Astrocyte of the cerebellum (primary cell): ENCODE results near the gene ABCF3.
A peak's percentile ranks its signal among the peaks of the same experiment; 100 is the strongest.

Experiments used
- DNase-seq: peaks from one replicate; pipeline ENCODE4 v3.0.0-alpha.2; 2011; ENCODE audit warnings: low read depth
- H3K4me3 ChIP-seq: 2 replicates; pipeline ENCODE4 v1.5.1; 2011; ENCODE audit warnings: mild to moderate bottlenecking, low read depth, low read length, moderate library complexity
- CTCF ChIP-seq: IDR thresholded peaks from 2 replicates; pipeline ENCODE4 v1.5.1; 2012; ENCODE audit warnings: low read length, low read depth, moderate library complexity, mild to moderate bottlenecking; ENCODE audit errors: missing control alignments
- in situ Hi-C: cut with HindIII; loops from 2 replicates; pipeline ENCODE4 v1.10.0; 2017; ENCODE audit warnings: low sequenced_read_pairs

The ABCF3 gene

GRCh38 chr3:184166671-184167070 lies 19.3 kb upstream of the ABCF3 start:
- TF ChIP-seq CTCF = no peak
- no peak overlapping the region for H3K4me3 ChIP-seq
- DNase-seq = no peak
- in situ Hi-C loops = no loop called here

DNA sequence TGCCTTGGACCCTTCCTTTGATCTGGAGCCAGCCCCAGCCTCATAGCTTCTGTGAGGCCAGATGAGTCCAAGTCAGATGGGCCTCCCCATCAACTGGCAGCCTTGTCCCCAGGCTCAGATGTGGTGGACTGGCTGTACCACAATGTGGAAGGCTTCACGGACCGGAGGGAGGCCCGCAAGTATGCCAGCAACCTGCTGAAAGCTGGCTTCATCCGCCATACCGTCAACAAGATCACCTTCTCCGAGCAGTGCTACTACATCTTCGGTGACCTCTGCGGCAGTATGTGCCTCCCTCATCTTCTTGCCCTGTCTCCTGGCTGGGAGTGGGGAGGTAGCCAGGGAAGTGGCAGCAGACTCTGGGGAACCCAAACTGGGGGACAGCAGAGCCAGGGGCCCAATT lies 18.2 kb upstream of the ABCF3 start:
- TF ChIP-seq CTCF = no peak
- no peak overlapping the region for H3K4me3 ChIP-seq
- in situ Hi-C loops = no loop called here
- no peak for DNase-seq

- no peak for TF ChIP-seq CTCF
- H3K4me3 ChIP-seq = no peak overlapping the region
- DNase-seq = peak; percentile 78
- in situ Hi-C loops = no loop called here
These were observed 17.5 kb upstream of the ABCF3 start for GRCh38 chr3:184168363-184169120.

DNA sequence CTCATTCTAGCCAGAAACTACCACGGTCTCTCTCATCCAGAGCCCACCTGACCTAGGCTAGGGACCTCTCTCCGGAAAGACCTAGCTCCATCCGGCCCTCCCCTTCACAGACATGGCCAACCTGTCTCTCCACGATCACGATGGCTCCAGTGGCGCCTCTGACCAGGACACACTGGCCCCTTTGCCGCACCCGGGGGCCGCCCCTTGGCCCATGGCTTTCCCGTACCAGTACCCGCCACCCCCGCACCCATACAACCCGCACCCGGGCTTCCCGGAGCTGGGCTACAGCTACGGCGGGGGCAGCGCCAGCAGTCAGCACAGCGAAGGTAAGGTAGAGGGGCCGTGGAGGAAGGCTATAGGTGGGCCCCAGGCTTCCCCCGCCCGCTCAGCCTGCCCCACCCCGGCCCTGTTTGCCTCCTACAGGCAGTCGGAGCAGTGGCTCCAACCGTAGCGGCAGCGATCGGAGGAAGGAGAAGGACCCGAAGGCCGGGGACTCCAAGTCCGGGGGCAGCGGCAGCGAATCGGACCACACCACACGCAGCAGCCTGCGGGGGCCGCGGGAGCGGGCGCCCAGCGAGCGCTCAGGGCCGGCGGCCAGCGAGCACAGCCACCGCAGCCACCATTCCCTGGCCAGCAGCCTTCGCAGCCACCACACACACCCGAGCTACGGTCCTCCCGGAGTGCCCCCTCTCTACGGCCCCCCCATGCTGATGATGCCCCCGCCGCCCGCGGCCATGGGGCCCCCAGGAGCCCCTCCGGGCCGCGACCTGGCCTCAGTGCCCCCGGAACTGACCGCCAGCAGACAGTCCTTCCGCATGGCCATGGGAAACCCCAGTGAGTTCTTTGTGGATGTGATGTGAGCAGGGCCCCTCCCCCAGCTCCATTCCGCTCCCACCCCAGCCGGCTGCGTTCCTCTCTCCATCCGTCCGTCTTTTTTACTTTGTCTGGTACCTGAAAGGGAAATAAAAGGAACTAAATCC lies 15.8 kb upstream of the ABCF3 start:
- TF ChIP-seq CTCF = no peak
- no peak for DNase-seq
- in situ Hi-C loops = no loop called here
- no peak overlapping the region for H3K4me3 ChIP-seq

- DNase-seq = no peak
- no peak overlapping the region for H3K4me3 ChIP-seq
- TF ChIP-seq CTCF = no peak
- in situ Hi-C loops = no loop called here
These were observed 14.4 kb upstream of the ABCF3 start for GRCh38 chr3:184171562-184171961.

- peak; percentile 81 for DNase-seq
- no peak overlapping the region for H3K4me3 ChIP-seq
- no peak for TF ChIP-seq CTCF
- in situ Hi-C loops = no loop called here
These were observed 13.2 kb upstream of the ABCF3 start for GRCh38 chr3:184172681-184173373.
